NB4 (cell line): Measurements from ENCODE around the gene SMCHD1.

Experiments used
- MYC ChIP-seq: IDR thresholded peaks from 2 replicates; pipeline ENCODE4 v1.6.1; 2011; ENCODE audit warnings: low read depth, low read length
- POLR2A ChIP-seq: IDR thresholded peaks from 2 replicates; pipeline ENCODE4 v1.6.1; 2011; ENCODE audit warnings: mild to moderate bottlenecking; ENCODE audit not compliant: insufficient read length; ENCODE audit errors: extremely low read depth
- TF ChIP-seq, protein P1 (sequence below): IDR thresholded peaks from one replicate; pipeline ENCODE4 v1.5.1; 2012; ENCODE audit warnings: low read depth, low read length
- TF ChIP-seq, protein P2 (sequence below): IDR thresholded peaks from 2 replicates; pipeline ENCODE4 v1.6.1; 2011; ENCODE audit warnings: low read depth, low read length

DNA sequence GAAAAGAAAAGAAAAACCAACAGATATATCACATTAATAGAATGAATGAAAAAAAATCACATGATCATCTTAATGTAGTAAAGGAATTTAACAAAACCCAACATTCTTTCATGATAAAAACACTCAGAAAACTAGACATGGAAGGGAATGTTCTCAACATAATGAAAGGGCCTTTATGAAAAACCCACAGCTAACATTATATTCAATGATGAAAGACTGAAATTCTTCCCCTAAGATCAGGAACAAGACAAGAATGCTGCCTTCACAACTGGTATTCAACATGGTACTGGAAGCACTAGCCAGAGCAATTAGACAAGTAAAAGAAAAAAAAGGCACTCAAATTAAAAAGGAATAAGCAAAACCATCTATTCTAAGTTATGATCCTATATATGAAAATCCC, 162.8 kb downstream of the SMCHD1 start:
- TF ChIP-seq POLR2A (no peak), MYC (no peak)
- TF ChIP-seq, protein P1, sequence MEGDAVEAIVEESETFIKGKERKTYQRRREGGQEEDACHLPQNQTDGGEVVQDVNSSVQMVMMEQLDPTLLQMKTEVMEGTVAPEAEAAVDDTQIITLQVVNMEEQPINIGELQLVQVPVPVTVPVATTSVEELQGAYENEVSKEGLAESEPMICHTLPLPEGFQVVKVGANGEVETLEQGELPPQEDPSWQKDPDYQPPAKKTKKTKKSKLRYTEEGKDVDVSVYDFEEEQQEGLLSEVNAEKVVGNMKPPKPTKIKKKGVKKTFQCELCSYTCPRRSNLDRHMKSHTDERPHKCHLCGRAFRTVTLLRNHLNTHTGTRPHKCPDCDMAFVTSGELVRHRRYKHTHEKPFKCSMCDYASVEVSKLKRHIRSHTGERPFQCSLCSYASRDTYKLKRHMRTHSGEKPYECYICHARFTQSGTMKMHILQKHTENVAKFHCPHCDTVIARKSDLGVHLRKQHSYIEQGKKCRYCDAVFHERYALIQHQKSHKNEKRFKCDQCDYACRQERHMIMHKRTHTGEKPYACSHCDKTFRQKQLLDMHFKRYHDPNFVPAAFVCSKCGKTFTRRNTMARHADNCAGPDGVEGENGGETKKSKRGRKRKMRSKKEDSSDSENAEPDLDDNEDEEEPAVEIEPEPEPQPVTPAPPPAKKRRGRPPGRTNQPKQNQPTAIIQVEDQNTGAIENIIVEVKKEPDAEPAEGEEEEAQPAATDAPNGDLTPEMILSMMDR = no peak
- TF ChIP-seq, protein P2, sequence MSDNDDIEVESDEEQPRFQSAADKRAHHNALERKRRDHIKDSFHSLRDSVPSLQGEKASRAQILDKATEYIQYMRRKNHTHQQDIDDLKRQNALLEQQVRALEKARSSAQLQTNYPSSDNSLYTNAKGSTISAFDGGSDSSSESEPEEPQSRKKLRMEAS = no peak
